GM18499 (cell line): ENCODE results near the gene SEZ6.

ENCODE experiments used
- ATAC-seq: cut with Tn5 transposase; IDR thresholded peaks from one replicate; pipeline ENCODE4 v1.9.1; 2021; ENCODE audit warnings: moderate number of reproducible peaks; ENCODE audit not compliant: insufficient read depth, unreplicated experiment

SEZ6 gene

DNA sequence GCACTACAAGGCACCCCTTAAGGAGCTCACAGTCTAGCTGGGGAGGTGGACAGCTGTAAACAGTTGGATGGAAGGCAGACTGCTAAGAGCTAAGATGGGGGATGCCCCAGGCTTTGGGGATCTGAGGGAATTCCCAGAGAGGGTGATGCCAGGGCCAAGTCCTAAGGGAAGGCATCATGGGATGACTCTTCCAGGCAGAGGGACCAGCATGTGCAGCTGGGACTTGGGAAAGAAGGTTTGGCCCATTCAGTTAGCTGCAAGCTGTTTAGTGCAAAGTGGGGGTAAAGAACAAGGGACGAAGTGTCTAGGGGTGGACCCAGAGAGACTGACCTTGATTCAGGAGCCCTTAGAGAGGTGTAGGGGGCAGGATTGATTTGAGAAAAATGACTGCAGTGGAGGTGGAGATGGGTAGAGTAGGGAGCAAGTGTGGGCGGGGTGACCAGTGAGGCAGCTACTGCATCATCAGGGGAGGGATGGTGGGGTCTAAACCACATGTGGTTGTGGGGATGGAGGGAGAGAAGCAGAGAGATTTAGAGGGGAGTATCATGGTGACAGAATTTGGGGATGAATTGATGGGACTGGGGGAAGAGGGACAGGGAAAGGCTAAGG is 27.4 kb downstream of the SEZ6 start:
- ATAC-seq = no peak

DNA sequence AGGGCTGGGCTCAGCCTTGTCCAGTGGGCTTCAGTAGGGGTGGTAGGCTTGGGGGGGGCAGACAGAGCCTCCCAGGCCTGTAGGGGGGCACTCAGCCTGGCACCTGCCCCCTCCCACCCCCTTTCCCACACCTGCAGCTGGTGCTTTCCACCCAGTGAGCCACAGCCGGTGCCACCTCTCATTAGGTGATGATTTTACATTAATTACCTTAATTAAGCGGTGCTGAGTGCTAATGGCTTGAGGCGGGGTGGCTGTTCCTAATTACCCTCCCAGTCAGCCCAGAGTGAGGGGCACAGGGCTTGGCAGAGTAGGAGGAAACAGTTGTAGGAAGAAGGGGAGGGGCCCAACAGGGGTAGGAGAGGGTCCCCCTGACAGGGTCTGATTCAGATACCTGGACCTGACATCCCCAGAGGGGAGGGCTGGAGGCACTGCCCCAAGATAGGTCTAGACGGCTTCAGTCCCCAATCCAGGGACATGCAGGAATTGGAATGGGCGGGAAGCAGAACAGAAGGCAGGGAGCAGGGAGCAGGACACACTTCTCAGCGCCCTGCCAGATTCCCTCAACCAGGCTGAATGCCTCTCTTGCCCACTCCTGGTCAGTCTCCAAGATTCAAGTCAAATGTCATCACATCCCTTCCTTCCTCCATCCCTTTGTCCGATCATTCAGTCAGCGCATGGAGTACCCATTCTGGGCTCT is 28.0 kb downstream of the SEZ6 start:
- no peak for ATAC-seq

DNA sequence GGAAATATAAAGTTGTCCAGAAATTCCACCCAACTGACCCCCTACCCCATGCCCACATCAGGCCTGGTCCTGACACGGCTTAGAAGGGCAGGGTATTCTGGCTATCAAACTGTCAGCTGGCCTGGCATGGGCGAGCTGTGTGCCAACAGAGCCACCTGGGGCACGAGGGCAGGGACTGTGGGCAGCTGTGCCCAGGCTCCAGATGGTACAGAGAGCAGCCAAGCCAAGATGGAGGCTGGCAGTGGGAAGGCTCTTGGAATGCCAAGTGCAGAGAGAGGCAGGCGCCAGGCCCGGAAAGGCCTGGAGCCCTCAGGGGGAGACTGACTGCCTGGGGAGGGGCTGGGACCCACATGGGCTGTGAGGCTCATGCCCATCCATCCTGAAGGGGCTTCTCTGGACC is 30.2 kb downstream of the SEZ6 start:
- ATAC-seq = no peak

DNA sequence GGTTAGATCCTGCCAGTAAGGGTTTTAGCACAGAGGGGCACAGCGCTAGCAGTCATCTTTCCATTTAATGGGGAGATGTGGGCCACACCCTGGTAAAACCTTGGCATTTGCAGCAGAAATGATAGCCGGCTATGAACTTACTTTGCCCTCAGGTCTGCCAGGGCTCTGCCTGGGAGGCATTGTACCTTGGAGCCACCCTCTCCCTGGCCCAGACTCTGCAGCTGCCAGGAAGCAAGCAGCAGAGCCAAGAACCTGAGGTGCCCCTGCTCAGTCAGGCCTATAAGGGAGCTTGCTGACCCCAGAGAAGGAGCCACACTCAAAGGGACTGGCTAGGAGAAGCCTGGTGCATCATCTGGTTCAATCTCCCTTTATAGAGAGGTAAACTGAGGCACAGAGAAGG is 30.8 kb downstream of the SEZ6 start:
- no peak for ATAC-seq

- no peak for ATAC-seq
Measured at GRCh38 chr17:28974451-28974850, 31.4 kb downstream of the SEZ6 start.

DNA sequence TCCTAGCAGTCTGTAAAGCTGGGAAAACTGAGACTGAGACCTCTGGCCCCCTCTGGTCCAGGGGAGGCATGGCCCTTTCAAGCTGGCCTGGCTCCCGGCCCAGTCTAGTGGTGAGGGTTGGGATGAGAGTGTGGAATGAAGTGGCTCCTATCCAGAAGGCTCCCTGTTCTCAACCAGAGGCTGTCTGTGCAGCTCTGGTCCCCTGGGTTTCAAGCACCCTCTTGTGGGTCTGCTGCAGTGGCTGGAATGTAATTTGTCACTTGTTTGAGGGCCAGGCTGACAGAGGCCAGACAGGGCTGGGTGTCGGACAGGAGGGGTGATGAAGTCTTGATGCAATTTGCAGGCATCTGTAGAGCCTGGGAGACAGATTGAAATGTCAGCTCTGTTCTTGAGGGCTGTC is 32.4 kb downstream of the SEZ6 start:
- no peak for ATAC-seq

DNA sequence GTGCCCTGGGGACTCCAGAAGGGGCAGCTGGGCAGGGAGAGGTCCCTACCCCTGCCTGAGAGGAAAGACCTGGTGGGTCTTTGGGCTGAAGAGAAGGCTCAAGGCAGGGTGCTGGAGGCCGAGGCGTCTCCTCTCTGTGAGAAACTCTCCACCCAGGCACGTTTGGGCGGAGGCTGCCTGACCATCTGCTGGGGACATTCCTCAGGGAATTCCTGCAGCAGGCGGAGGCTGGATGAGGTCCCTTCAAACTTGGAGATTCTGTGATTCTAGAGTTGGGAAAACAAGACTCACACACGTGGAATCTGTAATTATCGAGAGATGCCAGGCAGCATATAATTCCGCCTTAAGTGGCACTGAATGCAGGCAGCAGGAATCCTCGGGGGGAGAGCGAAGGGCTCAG is 33.4 kb downstream of the SEZ6 start:
- no peak for ATAC-seq

DNA sequence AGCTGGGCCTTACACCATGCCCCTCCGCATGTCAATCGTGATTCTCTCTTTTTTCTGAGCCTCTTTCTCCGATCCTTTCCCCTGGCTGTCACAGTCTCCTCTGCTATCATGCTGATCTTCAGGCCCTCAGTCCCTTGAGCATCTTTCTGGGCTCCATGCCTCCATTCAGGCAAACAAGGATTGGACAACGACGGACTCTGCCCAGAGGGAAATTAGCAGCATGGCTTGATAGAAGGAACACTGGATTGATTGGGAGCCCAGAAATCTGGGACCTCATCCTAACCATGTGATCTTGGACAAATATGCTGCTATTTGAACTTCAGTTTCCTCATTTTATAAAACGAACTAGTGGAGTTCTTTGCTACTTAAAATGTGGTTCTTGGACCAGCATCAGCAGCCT is 35.0 kb downstream of the SEZ6 start:
- ATAC-seq = no peak

GRCh38 chr17:28969706-28970393 is 36.0 kb downstream of the SEZ6 start:
- ATAC-seq = no peak

DNA sequence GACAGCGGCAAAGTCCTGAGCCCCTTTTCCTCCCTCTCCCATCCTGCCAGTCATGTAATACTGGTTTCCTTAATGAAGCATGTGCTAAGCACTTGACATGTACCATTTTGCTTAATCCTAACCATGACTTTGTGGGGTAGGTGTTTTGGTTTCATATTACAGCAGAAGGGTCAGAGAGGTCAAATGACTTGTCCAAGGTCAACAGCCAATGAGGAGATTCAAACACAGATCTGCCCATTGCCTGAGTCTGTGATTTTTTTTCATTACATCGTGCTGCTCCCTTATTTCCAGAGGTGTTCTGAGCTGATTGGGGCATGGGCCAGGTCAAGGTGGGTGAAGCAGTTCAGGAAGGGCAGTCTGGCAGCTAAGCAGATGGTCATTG is 36.9 kb downstream of the SEZ6 start:
- no peak for ATAC-seq

GRCh38 chr17:28968231-28968913 is 37.5 kb downstream of the SEZ6 start:
- ATAC-seq = no peak

DNA sequence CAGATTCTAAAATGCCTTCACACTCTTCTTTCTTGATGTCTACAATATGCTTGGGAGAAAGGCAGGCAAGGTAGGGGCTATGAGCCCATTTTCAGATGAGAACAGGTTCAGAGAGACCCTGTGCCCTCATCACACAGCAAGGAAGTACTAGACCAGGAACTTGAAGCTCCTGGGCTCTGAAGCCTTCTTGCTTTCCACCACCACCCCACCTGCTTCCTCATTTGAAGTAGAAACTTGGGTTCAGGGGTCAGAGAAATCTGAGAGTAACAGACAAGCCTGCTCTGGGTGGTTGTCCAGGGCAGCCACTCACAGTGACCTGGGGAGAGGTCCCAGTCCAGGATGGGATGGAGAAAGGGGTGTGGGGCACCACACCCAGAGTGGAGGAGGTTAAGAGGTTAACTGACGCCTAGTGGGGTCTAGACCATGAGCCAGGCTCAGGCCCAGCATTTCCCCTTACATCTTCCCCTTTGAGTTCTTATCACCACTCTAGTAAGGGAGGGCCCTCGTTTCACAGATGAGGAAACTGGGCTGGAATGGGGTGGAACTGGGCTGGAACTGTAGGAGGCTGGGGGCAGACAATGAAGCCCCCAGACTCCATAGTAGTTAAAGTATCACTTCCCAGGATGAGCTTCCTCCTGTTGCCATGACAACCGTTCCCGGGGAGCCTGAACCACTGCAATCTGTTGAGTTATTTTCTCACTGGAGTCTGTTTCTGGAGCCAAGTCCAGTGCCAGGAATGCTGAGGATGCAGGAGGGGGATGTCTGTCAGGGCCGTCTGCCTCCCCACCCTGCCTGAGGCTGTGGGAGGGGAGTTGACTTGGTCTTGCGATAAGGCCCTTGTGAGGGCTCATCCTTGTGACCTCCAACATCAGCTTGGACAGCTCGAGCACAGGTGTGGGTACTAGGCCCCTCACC is 38.4 kb downstream of the SEZ6 start:
- ATAC-seq = no peak

DNA sequence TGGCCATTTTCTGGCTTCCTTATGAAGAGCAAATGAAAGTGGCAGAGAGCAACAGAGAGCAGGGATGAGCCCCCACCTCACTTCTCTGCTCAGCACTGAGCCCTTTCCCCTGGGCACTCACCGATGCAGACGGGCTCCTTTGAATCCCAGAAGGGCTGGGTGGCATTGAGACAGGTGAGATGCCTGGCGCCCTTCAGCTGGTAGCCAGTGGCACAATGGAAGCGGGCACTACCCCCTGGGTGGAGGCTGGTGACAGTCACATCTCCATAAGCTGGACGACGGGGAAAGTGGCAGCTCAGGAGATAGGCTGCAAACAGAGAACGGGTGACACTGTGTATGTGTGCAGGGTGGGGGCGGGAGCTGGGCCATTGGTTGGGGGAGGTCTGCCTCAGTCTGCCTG is 42.0 kb downstream of the SEZ6 start:
- ATAC-seq = no peak

GRCh38 chr17:28963055-28963611 is 42.7 kb downstream of the SEZ6 start:
- no peak for ATAC-seq

DNA sequence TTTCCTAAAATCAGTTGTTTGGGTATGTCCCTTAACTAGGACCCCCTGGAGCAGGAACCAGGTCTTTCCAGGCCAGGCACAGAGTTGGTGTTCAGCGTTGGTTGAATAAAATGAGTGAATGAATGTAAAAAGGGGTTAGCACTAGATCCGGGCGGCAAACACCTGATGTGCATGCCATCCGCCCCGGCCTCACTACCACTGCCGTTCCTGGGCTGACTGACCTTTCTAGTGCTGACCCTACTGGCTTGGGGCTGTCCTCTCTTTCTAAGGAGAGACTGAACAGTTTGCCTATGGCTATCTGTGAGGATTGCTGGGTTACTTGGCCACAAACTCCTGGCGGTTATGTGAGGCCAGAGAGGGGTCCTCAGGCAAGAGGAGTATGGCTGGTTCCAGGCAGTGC is 44.4 kb downstream of the SEZ6 start:
- no peak for ATAC-seq

DNA sequence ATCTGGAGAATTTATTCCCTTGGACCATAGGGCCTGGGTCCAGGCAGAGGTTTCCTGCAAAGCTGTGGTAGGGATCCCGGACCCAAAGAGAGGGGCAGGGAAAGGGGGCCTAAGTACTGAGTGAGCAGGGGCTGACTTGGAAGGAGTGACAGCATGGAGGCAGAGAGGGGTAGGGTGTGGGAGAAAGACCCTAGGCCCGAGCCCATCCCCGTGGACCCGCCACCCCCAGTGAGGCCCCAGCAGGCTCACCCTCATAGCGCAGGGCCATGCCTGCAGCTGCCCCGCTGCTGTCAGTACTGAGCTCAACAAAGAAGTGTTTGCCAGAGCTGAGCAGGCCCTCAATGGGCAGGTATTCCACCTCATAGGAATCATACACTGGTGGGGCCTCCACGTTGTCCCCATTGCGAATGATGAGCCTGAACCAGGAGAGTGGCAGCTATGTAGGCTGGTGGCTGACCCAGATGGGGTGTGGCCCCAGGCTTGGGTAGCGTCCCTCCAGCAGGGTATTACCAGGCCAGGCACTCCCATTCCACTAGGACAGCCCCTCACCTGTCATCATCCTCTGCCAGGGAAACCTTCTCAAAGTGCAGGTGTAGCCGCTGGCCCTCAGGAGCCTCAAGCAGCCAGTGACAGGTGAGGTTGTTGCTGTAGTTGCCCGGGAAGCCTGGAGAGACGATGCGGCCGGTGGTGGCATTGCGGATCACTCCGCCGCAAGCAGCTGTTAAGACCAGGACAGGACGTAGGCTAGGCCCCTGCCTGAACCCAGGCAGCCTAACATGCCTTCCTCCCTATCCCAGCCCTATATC is 45.4 kb downstream of the SEZ6 start:
- no peak for ATAC-seq

- ATAC-seq = no peak
Measured at GRCh38 chr17:28959471-28959871, 46.4 kb downstream of the SEZ6 start.

- ATAC-seq = no peak
Measured at GRCh38 chr17:28958820-28959455, 46.9 kb downstream of the SEZ6 start.

DNA sequence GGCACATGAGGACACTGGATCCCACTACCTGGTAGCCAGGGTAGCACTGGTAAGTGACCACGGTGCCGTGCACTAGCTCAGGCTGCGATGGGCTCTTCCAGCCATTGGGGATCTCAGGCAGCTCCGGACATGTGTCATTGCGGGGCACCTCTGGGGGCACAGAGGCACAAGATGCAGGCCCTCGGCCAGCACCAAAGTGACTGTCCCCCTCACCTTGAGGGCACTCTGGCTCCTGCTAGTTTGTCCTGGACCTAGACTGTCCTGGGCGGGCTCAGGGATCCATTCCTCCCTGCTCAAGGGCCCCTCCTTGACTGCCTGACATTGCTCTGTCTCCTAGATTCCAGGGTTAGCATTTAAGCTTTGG is 47.9 kb downstream of the SEZ6 start:
- no peak for ATAC-seq
